C1 segment of cervical spinal cord (tissue), 14 donors: Measurements from ENCODE around the gene CFC1.
"Not testable (repeated sequence)": the region's sequence is repeated elsewhere in the genome, so short reads cannot be mapped to it uniquely, and the experiment has no call there.

ENCODE experiments used
- DNase-seq, 14 donors: peaks; one replicate each; lab custom pipeline; 2025; lab: John Stamatoyannopoulos, UW

The CFC1 gene

GRCh38 chr2:130583582-130583981 is 15.8 kb downstream of the CFC1 start:
- DNase-seq = not testable (repeated sequence)

GRCh38 chr2:130582970-130583369 is 16.4 kb downstream of the CFC1 start:
- not testable (repeated sequence) for DNase-seq

- DNase-seq = not testable (repeated sequence)
Measured at GRCh38 chr2:130581491-130581890, 17.9 kb downstream of the CFC1 start.

GRCh38 chr2:130579121-130579520 is 20.3 kb downstream of the CFC1 start:
- not testable (repeated sequence) for DNase-seq

DNA sequence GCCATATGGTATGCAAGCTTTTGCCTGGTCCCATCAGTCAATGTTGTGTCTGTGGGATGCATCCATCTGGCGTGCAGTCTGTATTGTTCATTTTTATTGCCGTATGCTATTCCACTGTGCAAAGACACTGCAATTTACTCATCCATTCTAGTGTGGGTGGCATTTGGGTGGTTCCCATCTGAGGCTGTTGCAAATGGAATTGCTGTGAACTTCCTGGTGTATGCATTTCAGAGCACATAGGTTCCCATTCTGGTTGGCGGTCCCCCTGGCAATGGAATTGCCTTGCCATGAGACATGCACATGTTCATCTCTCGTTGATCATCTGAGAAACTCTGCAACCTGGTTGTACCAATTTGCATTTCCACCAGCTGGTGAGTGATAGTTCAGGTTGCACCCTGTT is 21.8 kb downstream of the CFC1 start:
- DNase-seq = not testable (repeated sequence)

- DNase-seq = not testable (repeated sequence)
Measured at GRCh38 chr2:130576209-130576784, 23.1 kb downstream of the CFC1 start.

DNA sequence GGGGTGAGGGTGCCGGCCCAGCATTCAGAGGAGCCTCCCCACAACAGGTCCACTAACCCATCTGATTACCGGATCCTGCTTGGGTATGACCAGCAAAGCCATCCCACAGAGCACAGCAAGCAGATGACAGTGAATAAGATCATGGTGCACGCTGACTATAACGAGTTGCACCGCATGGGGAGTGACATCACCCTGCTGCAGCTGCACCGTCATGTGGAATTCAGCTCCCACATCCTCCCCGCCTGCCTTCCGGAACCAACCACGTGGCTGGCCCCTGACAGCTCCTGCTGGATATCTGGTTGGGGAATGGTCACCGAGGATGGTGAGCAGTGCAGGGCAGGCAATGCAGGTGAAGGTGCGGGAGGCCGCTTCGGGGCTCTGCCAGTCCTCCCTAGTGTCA is 25.1 kb downstream of the CFC1 start:
- not testable (repeated sequence) for DNase-seq

DNA sequence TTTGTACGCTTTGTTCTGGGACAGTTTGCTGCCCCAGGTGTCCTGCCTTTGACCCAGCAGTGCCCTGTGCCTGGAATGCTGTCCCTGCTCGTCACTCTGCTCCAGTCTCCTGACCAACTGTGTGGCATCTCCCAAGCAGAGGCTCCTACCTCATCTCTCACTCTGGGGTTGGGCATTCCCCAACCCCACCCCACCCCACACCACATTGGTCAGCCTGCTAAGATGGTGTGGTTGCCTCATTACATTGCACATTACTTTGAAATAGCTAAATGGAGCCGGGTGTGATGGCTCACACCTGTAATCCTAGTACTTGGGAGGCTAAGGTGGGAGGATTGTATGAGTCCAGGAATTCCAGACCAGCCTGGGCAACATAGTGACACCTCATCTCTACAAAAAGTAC is 27.4 kb downstream of the CFC1 start:
- DNase-seq = not testable (repeated sequence)

GRCh38 chr2:130566165-130566564 is 33.2 kb downstream of the CFC1 start:
- DNase-seq = not testable (repeated sequence)

DNA sequence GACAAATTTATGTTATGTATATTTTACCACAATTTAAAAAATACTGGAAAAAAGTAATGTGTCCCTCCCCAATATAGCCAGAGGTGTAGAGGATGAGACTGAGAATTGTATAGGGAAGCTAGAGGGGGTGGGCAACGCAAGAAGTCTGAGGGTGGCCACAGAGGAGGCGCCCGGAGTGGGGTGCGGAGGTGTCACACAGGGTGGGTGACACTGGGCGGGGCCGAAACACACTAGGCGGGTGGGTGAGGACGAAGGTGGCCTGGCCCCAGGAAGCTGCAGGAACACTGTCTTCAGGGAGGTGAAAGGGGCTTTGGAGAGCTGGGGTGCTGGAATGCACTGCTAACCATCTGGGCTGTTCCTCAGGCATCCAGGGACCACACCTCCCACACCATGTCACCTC is 42.9 kb downstream of the CFC1 start:
- not testable (repeated sequence) for DNase-seq

GRCh38 chr2:130554178-130554577 is 45.2 kb downstream of the CFC1 start:
- not testable (repeated sequence) for DNase-seq

DNA sequence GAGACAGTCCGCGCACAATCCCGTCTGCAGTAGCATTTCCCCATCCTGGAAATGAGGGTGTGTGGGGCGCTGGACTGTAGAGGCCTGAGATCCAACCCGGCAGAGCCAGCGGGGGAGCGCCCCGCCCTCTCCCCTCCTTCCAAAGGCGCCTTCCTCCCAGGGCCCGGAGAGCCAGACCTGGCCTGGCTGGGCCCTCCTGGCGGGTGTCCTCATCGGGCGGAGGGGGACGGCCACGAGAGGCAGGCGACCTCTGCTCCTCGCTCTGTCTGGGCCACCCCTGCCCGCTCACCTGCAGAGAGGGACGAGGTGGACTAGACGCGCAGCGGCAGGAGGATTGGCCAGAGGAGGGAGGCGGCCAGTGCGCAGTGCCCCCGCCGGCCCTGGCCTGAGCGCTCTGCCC is 49.9 kb downstream of the CFC1 start:
- not testable (repeated sequence) for DNase-seq

GRCh38 chr2:130548418-130548817 is 51.0 kb downstream of the CFC1 start:
- DNase-seq = not testable (repeated sequence)

GRCh38 chr2:130544978-130545377 is 54.4 kb downstream of the CFC1 start:
- DNase-seq = not testable (repeated sequence)

DNA sequence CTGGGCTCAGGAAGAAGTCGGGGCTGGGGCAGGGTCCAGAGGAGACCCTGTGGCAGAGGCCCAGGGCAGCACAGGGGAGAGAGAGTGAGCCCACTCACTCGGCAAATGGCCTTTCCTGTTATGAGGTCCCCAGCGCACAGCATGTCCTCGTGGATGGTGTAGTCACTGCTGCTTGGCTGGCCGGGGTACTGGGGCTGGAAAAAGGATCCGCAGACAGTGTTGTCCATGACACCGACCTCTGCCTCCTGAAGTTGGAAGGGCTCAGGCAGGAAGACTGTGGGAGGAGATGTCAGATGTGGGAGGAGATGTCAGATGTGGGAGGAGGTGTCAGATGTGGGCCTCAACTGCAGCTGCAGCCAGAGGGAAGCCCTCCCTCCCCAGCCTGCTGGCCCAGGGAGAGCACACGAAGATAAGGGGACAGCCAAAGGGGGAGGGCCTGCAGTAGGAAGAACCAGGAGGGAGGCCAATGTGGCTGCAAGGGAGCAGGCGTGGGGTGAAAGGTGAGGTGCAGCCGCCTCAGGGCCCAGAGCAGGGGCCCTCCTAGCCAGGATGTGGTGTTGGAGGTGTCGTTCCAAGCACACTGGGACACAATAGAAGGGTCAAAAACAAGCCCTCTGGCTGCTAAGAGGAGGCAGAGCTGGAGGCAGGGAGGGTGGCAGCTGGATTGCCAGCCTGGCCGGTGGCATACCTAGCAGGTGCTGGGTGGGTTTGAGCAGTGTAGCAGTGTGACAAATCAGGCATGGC is 55.4 kb downstream of the CFC1 start:
- DNase-seq = not testable (repeated sequence)

DNA sequence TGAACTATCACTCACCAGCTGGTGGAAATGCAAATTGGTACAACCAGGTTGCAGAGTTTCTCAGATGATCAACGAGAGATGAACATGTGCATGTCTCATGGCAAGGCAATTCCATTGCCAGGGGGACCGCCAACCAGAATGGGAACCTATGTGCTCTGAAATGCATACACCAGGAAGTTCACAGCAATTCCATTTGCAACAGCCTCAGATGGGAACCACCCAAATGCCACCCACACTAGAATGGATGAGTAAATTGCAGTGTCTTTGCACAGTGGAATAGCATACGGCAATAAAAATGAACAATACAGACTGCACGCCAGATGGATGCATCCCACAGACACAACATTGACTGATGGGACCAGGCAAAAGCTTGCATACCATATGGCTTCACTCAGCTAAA is 56.6 kb downstream of the CFC1 start:
- not testable (repeated sequence) for DNase-seq
